SK-N-SH treated with all-trans-retinoic acid at 6 μM for 48 hours (cell line): ENCODE results near the gene CLDN11.

Experiments used
- ATAC-seq: fragments of 200-7000 bp; cut with Tn5 transposase; 3 replicates; pipeline ENCODE4 v1.9.1; 2020; ENCODE audit warnings: mild to moderate bottlenecking, moderate library complexity
- ARNTL ChIP-seq: fragments of 450-650 bp; formaldehyde crosslinking; IDR thresholded peaks from 2 replicates; pipeline ENCODE4 v1.5.0; 2020; ENCODE audit warnings: low read depth, mild to moderate bottlenecking, moderate library complexity, borderline replicate concordance
- BACH2 ChIP-seq: fragments of 250-450 bp; sonication (Bioruptor Pico); IDR thresholded peaks from 2 replicates; pipeline ENCODE4 v1.9.0; 2021; ENCODE audit warnings: mild to moderate bottlenecking, borderline replicate concordance
- CSDC2 ChIP-seq: fragments of 250-450 bp; sonication (Bioruptor Pico); IDR thresholded peaks from 2 replicates; pipeline ENCODE4 v1.5.0; 2020; ENCODE audit warnings: mild to moderate bottlenecking, moderate library complexity
- CSRNP3 ChIP-seq: fragments of 250-450 bp; sonication (Bioruptor Pico); IDR thresholded peaks from 2 replicates; pipeline ENCODE4 v1.5.1; 2021; ENCODE audit warnings: mild to moderate bottlenecking, moderate library complexity
- ESRRG ChIP-seq: fragments of 250-450 bp; sonication (Bioruptor Pico); IDR thresholded peaks from 2 replicates; pipeline ENCODE4 v1.6.1; 2021; ENCODE audit warnings: mild to moderate bottlenecking
- ISL1 ChIP-seq: fragments of 250-450 bp; sonication (Bioruptor Pico); IDR thresholded peaks from 2 replicates; pipeline ENCODE4 v2.1.2; 2022; ENCODE audit warnings: mild to moderate bottlenecking, moderate library complexity
- OSR1 ChIP-seq: fragments of 250-450 bp; sonication (Bioruptor Pico); IDR thresholded peaks from 2 replicates; pipeline ENCODE4 v1.8.0; 2022; ENCODE audit warnings: moderate library complexity, mild to moderate bottlenecking, inconsistent platforms
- POU6F1 ChIP-seq: fragments of 250-450 bp; sonication (Bioruptor Pico); IDR thresholded peaks from 2 replicates; pipeline ENCODE4 v1.8.0; 2021; ENCODE audit warnings: low read depth, mild to moderate bottlenecking, moderate library complexity, borderline replicate concordance
- PPARA ChIP-seq: fragments of 250-450 bp; sonication (Bioruptor Pico); IDR thresholded peaks from 2 replicates; pipeline ENCODE4 v1.5.0; 2020; ENCODE audit warnings: mild to moderate bottlenecking, borderline replicate concordance
- SNAI2 ChIP-seq: fragments of 250-450 bp; sonication (Bioruptor Pico); IDR thresholded peaks from 2 replicates; pipeline ENCODE4 v1.5.0; 2020; ENCODE audit warnings: mild to moderate bottlenecking, moderate library complexity
- TCF4 ChIP-seq: fragments of 250-450 bp; sonication (Bioruptor Pico); IDR thresholded peaks from 2 replicates; pipeline ENCODE4 v1.8.0; 2021; ENCODE audit warnings: mild to moderate bottlenecking, moderate library complexity, borderline replicate concordance
- TOX ChIP-seq: fragments of 250-450 bp; sonication (Bioruptor Pico); IDR thresholded peaks from 2 replicates; pipeline ENCODE4 v1.8.0; 2021; ENCODE audit warnings: mild to moderate bottlenecking, moderate library complexity, borderline replicate concordance
- TSHZ2 ChIP-seq: fragments of 250-450 bp; sonication (Bioruptor Pico); IDR thresholded peaks from 2 replicates; pipeline ENCODE4 v1.5.0; 2020; ENCODE audit warnings: mild to moderate bottlenecking, moderate library complexity
- ZFP3 ChIP-seq: fragments of 250-450 bp; sonication (Bioruptor Pico); IDR thresholded peaks from 2 replicates; pipeline ENCODE4 v1.5.0; 2020; ENCODE audit warnings: mild to moderate bottlenecking, moderate library complexity
- ZFP30 ChIP-seq: fragments of 450-650 bp; formaldehyde crosslinking; IDR thresholded peaks from 2 replicates; pipeline ENCODE4 v1.5.0; 2022; ENCODE audit warnings: mild to moderate bottlenecking, moderate library complexity
- ZNF565 ChIP-seq: fragments of 450-650 bp; formaldehyde crosslinking; conservative IDR thresholded peaks from 2 replicates; pipeline ENCODE4 v1.5.0; 2020; ENCODE audit warnings: low read depth, mild to moderate bottlenecking, moderate library complexity
- ZNF70 ChIP-seq: fragments of 450-650 bp; formaldehyde crosslinking; IDR thresholded peaks from 2 replicates; pipeline ENCODE4 v1.5.0; 2020; ENCODE audit warnings: mild to moderate bottlenecking, moderate library complexity
- ZNF8 ChIP-seq: fragments of 450-650 bp; formaldehyde crosslinking; IDR thresholded peaks from 2 replicates; pipeline ENCODE4 v1.5.0; 2020; ENCODE audit warnings: mild to moderate bottlenecking, moderate library complexity
- TF ChIP-seq, protein P1 (sequence below): fragments of 250-450 bp; sonication (Bioruptor Pico); IDR thresholded peaks from 2 replicates; pipeline ENCODE4 v1.8.0; 2020; ENCODE audit warnings: mild to moderate bottlenecking, moderate library complexity, borderline replicate concordance
- TF ChIP-seq, protein P2 (sequence below): fragments of 250-450 bp; sonication (Bioruptor Pico); IDR thresholded peaks from 2 replicates; pipeline ENCODE4 v1.5.1; 2020; ENCODE audit warnings: low read depth, mild to moderate bottlenecking, moderate library complexity

CLDN11 gene

GRCh38 chr3:170413291-170413690 lies 5.4 kb upstream of the CLDN11 start:
- TF ChIP-seq, protein P1, sequence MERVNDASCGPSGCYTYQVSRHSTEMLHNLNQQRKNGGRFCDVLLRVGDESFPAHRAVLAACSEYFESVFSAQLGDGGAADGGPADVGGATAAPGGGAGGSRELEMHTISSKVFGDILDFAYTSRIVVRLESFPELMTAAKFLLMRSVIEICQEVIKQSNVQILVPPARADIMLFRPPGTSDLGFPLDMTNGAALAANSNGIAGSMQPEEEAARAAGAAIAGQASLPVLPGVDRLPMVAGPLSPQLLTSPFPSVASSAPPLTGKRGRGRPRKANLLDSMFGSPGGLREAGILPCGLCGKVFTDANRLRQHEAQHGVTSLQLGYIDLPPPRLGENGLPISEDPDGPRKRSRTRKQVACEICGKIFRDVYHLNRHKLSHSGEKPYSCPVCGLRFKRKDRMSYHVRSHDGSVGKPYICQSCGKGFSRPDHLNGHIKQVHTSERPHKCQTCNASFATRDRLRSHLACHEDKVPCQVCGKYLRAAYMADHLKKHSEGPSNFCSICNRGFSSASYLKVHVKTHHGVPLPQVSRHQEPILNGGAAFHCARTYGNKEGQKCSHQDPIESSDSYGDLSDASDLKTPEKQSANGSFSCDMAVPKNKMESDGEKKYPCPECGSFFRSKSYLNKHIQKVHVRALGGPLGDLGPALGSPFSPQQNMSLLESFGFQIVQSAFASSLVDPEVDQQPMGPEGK (CRISPR knock-in tag) = no peak
- TF ChIP-seq ARNTL (CRISPR knock-in tag) (no peak), CSDC2 (CRISPR knock-in tag) (no peak)

DNA sequence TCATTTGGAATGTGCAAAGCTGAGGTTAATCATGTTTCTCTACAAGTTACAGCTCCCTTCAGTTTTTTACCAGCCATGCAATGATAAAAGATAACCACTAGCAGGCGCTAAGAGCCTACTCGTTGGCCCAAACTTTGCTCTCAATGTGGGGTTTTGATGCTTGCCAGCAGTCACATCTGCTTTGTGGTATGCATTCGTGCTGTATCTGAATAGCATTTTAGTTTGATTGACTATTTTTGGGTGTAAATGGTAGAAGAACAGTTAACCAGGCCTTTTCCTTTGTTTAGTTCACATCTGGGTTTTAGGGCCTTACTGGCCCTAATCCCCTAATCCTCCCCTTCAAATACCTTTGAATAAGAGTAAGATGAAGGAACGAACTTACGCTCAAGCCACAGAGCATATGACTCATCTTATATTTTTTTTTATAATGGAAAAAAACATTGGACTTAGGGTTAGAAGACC lies 4.4 kb upstream of the CLDN11 start:
- ATAC-seq = peak; percentile 76
- 0 out of 2 replicates have a peak, but pooled peaks have one; percentile 65 for TF ChIP-seq ZFP3 (CRISPR knock-in tag)
- TF ChIP-seq TCF4 = no peak; the same call in 1 of the 2 replicates
- TF ChIP-seq ZNF8 (CRISPR knock-in tag) = no peak

More at GRCh38 chr3:170413291-170413690, 5.4 kb upstream of the CLDN11 start:
- ATAC-seq = no peak

DNA sequence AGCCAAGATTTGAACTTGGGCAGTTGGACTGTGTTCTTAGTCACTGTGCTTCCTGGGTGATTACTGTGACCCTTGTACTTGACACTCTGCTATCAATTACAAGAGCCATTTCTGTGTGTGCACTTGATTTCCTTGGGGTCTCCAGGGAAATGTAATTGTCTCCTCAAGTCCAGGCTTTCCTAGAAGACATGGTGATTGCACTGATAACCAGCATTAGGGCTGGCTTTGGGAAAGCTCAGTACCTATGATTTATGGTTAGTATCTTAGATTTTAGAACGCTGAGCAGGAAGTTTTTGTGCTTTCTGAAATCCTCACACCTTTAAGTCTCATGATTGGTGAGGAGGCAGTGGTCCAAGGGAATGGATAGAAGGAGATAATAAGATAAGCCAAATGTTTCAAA lies 1.6 kb upstream of the CLDN11 start:
- no peak for TF ChIP-seq ZNF565
- no peak for TF ChIP-seq BACH2
- TF ChIP-seq, protein P1 (CRISPR knock-in tag) = no peak
- TF ChIP-seq ISL1 = no peak
- TF ChIP-seq, protein P2, sequence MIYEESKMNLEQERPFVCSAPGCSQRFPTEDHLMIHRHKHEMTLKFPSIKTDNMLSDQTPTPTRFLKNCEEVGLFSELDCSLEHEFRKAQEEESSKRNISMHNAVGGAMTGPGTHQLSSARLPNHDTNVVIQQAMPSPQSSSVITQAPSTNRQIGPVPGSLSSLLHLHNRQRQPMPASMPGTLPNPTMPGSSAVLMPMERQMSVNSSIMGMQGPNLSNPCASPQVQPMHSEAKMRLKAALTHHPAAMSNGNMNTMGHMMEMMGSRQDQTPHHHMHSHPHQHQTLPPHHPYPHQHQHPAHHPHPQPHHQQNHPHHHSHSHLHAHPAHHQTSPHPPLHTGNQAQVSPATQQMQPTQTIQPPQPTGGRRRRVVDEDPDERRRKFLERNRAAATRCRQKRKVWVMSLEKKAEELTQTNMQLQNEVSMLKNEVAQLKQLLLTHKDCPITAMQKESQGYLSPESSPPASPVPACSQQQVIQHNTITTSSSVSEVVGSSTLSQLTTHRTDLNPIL (CRISPR knock-in tag) = no peak
- TF ChIP-seq ZFP3 (CRISPR knock-in tag) = no peak
- no peak for TF ChIP-seq CSRNP3 (CRISPR knock-in tag)
- no peak for TF ChIP-seq CSDC2 (CRISPR knock-in tag)
- no peak for TF ChIP-seq ARNTL (CRISPR knock-in tag)
- no peak for TF ChIP-seq PPARA (CRISPR knock-in tag)
- TF ChIP-seq ZNF70 (CRISPR knock-in tag) = no peak
- TF ChIP-seq POU6F1 (CRISPR knock-in tag) = no peak
- TF ChIP-seq SNAI2 = no peak
- no peak for TF ChIP-seq ZFP30 (CRISPR knock-in tag)
- no peak for ATAC-seq

- TF ChIP-seq SNAI2 (no peak), ARNTL (CRISPR knock-in tag) (no peak), TOX (CRISPR knock-in tag) (no peak), ZFP30 (CRISPR knock-in tag) (no peak), CSDC2 (CRISPR knock-in tag) (no peak), OSR1 (CRISPR knock-in tag) (no peak), TSHZ2 (CRISPR knock-in tag) (no peak), ESRRG (CRISPR knock-in tag) (no peak), ZNF70 (CRISPR knock-in tag) (no peak), POU6F1 (CRISPR knock-in tag) (no peak), TCF4 (no peak), BACH2 (no peak)
- TF ChIP-seq, protein P1 (CRISPR knock-in tag) = no peak
These were observed 954 bp downstream of the CLDN11 start for GRCh38 chr3:170419557-170420087.

More at GRCh38 chr3:170419557-170420087, 954 bp downstream of the CLDN11 start:
- no peak for ATAC-seq
